ENCODE results near the gene POM121C. TPM values are rescaled to one million over a fixed set of nuclear protein-coding genes. Genes with fewer than 3 reads are reported as not detected.
"Not testable (repeated sequence)": the region's sequence is repeated elsewhere in the genome, so short reads cannot be mapped to it uniquely, and the experiment has no call there.

The POM121C gene
- total RNA-seq (2014; rRNA removed; shearing (Covaris generic)) (36.9 and 44.0 TPM in 2 replicates), polyA plus RNA-seq (2016; fragmentation: Nextera tagmentation; extraction: Ambion mirVana) (40.8 and 41.5 TPM in 2 replicates)
- long read RNA-seq, partial matches to known transcripts, result 4 of 6 reads
- long read RNA-seq, other reads (novel, unspliced or antisense), result 2 of 6 reads

GRCh38 chr7:75485979-75486643 is at the start of gene POM121C:
Gene POM121C (minus strand): TSS chr7:75486299. CDS start chr7:75441496, 44,803 bp downstream.
- peak within 1 kb of the TSS; percentile 76 for H3K4me2 ChIP-seq
- not testable (repeated sequence) for H3K27me3 ChIP-seq (ENCODE audit: insufficient read depth); H3K9me3 Mint-ChIP-seq; H3K4me1 Mint-ChIP-seq; H2AFZ ChIP-seq; H3F3A ChIP-seq (replicated peaks; ENCODE audit: low read depth); H3K4me1 ChIP-seq (ENCODE audit: insufficient read depth); H4K20me1 ChIP-seq (replicated peaks; ENCODE audit: insufficient read depth); H3K27me3 Mint-ChIP-seq (ENCODE audit: insufficient read depth, low read depth, poor library complexity); H3K9me2 ChIP-seq (ENCODE audit: insufficient read depth); H3K36me3 ChIP-seq (ENCODE audit: insufficient read depth)
- H3K79me2 ChIP-seq (replicated peaks; ENCODE audit: insufficient read depth), result peaks cover 12% of the 10 kb centered on the region
- DNase-seq (ENCODE audit: low spot score) (peak; percentile 98), ATAC-seq (peak; percentile 100)
- Mint-ChIP-seq H3K36me3 (ENCODE audit: low read depth) (peaks cover 10% of the 10 kb centered on the region), H3K27ac (peak within 1 kb of the TSS; percentile 89), H3K4me3 (peak within 1 kb of the TSS; percentile 95)
- peak within 1 kb of the TSS; percentile 80 for H3K4me3 ChIP-seq
- TF ChIP-seq JUNB (IDR thresholded peaks at IDR 0.05; ENCODE audit: unreplicated experiment) (peak; percentile 93), ETS1 (IDR thresholded peaks at IDR 0.05) (peak; percentile 80), POLR2AphosphoS5 (IDR thresholded peaks at IDR 0.05; ENCODE audit: low read depth) (peak; percentile 95)
- TF ChIP-seq, protein P1, sequence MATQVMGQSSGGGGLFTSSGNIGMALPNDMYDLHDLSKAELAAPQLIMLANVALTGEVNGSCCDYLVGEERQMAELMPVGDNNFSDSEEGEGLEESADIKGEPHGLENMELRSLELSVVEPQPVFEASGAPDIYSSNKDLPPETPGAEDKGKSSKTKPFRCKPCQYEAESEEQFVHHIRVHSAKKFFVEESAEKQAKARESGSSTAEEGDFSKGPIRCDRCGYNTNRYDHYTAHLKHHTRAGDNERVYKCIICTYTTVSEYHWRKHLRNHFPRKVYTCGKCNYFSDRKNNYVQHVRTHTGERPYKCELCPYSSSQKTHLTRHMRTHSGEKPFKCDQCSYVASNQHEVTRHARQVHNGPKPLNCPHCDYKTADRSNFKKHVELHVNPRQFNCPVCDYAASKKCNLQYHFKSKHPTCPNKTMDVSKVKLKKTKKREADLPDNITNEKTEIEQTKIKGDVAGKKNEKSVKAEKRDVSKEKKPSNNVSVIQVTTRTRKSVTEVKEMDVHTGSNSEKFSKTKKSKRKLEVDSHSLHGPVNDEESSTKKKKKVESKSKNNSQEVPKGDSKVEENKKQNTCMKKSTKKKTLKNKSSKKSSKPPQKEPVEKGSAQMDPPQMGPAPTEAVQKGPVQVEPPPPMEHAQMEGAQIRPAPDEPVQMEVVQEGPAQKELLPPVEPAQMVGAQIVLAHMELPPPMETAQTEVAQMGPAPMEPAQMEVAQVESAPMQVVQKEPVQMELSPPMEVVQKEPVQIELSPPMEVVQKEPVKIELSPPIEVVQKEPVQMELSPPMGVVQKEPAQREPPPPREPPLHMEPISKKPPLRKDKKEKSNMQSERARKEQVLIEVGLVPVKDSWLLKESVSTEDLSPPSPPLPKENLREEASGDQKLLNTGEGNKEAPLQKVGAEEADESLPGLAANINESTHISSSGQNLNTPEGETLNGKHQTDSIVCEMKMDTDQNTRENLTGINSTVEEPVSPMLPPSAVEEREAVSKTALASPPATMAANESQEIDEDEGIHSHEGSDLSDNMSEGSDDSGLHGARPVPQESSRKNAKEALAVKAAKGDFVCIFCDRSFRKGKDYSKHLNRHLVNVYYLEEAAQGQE (IDR thresholded peaks at IDR 0.05; ENCODE audit: unreplicated experiment), result peak; percentile 20
- H3K27ac ChIP-seq (ENCODE audit: low read depth), result peak within 1 kb of the TSS; percentile 76; the same call in 1 of the 2 replicates

- H3K9me2 ChIP-seq (ENCODE audit: insufficient read depth), result no peaks in the 10 kb centered on the region
- no peak overlapping the region for H3K4me3 ChIP-seq
- DNase-seq (ENCODE audit: low spot score), result no peak
- peaks cover 58% of the 10 kb centered on the region for H3K36me3 Mint-ChIP-seq (ENCODE audit: low read depth)
- H3K27ac ChIP-seq (ENCODE audit: low read depth), result no peak overlapping the region
- H3K9me3 Mint-ChIP-seq, result no peaks in the 10 kb centered on the region
- no peak overlapping the region for H3K4me3 Mint-ChIP-seq
- H3F3A ChIP-seq (replicated peaks; ENCODE audit: low read depth), result 0 out of 2 replicates have a peak, but pooled peaks cover 2% of the 10 kb centered on the region
- no peaks in the 10 kb centered on the region for H3K4me1 ChIP-seq (ENCODE audit: insufficient read depth)
- no peaks in the 10 kb centered on the region for H3K27me3 ChIP-seq (ENCODE audit: insufficient read depth)
- H3K4me1 Mint-ChIP-seq, result peaks cover 4% of the 10 kb centered on the region; the same call in 1 of the 3 replicates
- no peak overlapping the region for H3K4me2 ChIP-seq
- H3K79me2 ChIP-seq (replicated peaks; ENCODE audit: insufficient read depth), result no peaks in the 10 kb centered on the region
- H3K36me3 ChIP-seq (ENCODE audit: insufficient read depth), result peaks cover 36% of the 10 kb centered on the region
- H3K27ac Mint-ChIP-seq, result no peak overlapping the region
- peaks cover 4% of the 10 kb centered on the region; the same call in 1 of the 2 replicates for H4K20me1 ChIP-seq (replicated peaks; ENCODE audit: insufficient read depth)
- H3K27me3 Mint-ChIP-seq (ENCODE audit: insufficient read depth, low read depth, poor library complexity), result peaks cover 13% of the 10 kb centered on the region
- H2AFZ ChIP-seq, result no peak overlapping the region
- ATAC-seq, result no peak
- TF ChIP-seq JUNB (IDR thresholded peaks at IDR 0.05; ENCODE audit: unreplicated experiment), result no peak
- TF ChIP-seq, protein P2, sequence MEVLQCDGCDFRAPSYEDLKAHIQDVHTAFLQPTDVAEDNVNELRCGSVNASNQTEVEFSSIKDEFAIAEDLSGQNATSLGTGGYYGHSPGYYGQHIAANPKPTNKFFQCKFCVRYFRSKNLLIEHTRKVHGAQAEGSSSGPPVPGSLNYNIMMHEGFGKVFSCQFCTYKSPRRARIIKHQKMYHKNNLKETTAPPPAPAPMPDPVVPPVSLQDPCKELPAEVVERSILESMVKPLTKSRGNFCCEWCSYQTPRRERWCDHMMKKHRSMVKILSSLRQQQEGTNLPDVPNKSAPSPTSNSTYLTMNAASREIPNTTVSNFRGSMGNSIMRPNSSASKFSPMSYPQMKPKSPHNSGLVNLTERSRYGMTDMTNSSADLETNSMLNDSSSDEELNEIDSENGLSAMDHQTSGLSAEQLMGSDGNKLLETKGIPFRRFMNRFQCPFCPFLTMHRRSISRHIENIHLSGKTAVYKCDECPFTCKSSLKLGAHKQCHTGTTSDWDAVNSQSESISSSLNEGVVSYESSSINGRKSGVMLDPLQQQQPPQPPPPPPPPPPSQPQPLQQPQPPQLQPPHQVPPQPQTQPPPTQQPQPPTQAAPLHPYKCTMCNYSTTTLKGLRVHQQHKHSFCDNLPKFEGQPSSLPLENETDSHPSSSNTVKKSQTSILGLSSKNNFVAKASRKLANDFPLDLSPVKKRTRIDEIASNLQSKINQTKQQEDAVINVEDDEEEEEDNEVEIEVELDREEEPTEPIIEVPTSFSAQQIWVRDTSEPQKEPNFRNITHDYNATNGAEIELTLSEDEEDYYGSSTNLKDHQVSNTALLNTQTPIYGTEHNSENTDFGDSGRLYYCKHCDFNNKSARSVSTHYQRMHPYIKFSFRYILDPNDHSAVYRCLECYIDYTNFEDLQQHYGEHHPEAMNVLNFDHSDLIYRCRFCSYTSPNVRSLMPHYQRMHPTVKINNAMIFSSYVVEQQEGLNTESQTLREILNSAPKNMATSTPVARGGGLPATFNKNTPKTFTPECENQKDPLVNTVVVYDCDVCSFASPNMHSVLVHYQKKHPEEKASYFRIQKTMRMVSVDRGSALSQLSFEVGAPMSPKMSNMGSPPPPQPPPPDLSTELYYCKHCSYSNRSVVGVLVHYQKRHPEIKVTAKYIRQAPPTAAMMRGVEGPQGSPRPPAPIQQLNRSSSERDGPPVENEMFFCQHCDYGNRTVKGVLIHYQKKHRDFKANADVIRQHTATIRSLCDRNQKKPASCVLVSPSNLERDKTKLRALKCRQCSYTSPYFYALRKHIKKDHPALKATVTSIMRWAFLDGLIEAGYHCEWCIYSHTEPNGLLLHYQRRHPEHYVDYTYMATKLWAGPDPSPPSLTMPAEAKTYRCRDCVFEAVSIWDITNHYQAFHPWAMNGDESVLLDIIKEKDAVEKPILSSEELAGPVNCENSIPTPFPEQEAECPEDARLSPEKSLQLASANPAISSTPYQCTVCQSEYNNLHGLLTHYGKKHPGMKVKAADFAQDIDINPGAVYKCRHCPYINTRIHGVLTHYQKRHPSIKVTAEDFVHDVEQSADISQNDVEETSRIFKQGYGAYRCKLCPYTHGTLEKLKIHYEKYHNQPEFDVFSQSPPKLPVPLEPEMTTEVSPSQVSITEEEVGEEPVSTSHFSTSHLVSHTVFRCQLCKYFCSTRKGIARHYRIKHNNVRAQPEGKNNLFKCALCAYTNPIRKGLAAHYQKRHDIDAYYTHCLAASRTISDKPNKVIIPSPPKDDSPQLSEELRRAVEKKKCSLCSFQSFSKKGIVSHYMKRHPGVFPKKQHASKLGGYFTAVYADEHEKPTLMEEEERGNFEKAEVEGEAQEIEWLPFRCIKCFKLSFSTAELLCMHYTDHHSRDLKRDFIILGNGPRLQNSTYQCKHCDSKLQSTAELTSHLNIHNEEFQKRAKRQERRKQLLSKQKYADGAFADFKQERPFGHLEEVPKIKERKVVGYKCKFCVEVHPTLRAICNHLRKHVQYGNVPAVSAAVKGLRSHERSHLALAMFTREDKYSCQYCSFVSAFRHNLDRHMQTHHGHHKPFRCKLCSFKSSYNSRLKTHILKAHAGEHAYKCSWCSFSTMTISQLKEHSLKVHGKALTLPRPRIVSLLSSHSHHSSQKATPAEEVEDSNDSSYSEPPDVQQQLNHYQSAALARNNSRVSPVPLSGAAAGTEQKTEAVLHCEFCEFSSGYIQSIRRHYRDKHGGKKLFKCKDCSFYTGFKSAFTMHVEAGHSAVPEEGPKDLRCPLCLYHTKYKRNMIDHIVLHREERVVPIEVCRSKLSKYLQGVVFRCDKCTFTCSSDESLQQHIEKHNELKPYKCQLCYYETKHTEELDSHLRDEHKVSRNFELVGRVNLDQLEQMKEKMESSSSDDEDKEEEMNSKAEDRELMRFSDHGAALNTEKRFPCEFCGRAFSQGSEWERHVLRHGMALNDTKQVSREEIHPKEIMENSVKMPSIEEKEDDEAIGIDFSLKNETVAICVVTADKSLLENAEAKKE (CRISPR knock-in tag; IDR thresholded peaks at IDR 0.05), result no peak
- TF ChIP-seq ETS1 (IDR thresholded peaks at IDR 0.05), result no peak
- no peak for TF ChIP-seq POLR2AphosphoS5 (IDR thresholded peaks at IDR 0.05; ENCODE audit: low read depth)
Observed at GRCh38 chr7:75534727-75535307, 48.7 kb upstream of the POM121C start.
